H1 (cell line): ENCODE data around the gene DGKZ. TPM values are rescaled to one million over a fixed set of nuclear protein-coding genes. Genes with fewer than 3 reads are reported as not detected.

Experiments
- CTBP2 ChIP-seq: IDR thresholded peaks from 2 replicates; pipeline ENCODE4 v1.7.0; 2011; ENCODE audit warnings: borderline replicate concordance, mild to moderate bottlenecking, moderate library complexity, mixed read lengths, low read length; ENCODE audit not compliant: insufficient read depth, insufficient read length
- EGR1 ChIP-seq: IDR thresholded peaks from 2 replicates; pipeline ENCODE4 v1.6.1; 2011; ENCODE audit warnings: low read depth, low read length, borderline replicate concordance
- POLR2AphosphoS5 ChIP-seq: IDR thresholded peaks from 2 replicates; pipeline ENCODE4 v1.6.1; 2011; ENCODE audit warnings: low read depth, low read length
- RXRA ChIP-seq: IDR thresholded peaks from 2 replicates; pipeline ENCODE4 v1.6.1; 2011; ENCODE audit warnings: low read depth, mild to moderate bottlenecking, low read length, moderate library complexity; ENCODE audit not compliant: insufficient read depth
- TCF12 ChIP-seq: IDR thresholded peaks from 2 replicates; pipeline ENCODE4 v1.6.1; 2011; ENCODE audit warnings: low read depth, mild to moderate bottlenecking, low read length
- polyA plus RNA-seq, 7 experiments: library from polyadenylated mRNA; depleted of rRNA in 3 of 7; stranded (reverse) in 5 of 7; unstranded in 2 of 7; fragments of >200 nt in 5 of 7; fragments of 200-250 nt in 2 of 7; gene quantifications; 1 replicate in 5 of 7; 2 replicates in 1 of 7; 4 replicates in 1 of 7; pipeline versions ENCODE4 v1.2.1 to v1.2.3, GENCODE V29; 2011 to 2013; ENCODE audit warnings: missing spikeins in 2 of 7, mixed read lengths in 2 of 7
- total RNA-seq: library from RNA; stranded (reverse); fragmentation: NEBNext Ultra II Directional; extraction: Animal tissue kit (Norgen Biotek cat#: 25700); gene quantifications from 2 replicates; pipeline ENCODE4 v1.2.1, GENCODE V29; 2021

DGKZ gene
- total and polyA plus RNA-seq, 2 of the 8 experiments (the other 6 are each of a cell fraction or from before 2014, with no cell fraction given) = 84.4 to 184 TPM

GRCh38 chr11:46337626-46338345, 9.5 kb upstream of the DGKZ start (continued):
- TF ChIP-seq RXRA = no peak
- TF ChIP-seq EGR1 = no peak
- no peak for TF ChIP-seq TCF12
- TF ChIP-seq CTBP2 = no peak
- TF ChIP-seq POLR2AphosphoS5 = no peak
